MM.1S (cell line): Measurements from ENCODE around the gene ARHGAP26.

Experiments used
- DNase-seq: peaks from one replicate; pipeline ENCODE4 v3.0.0-alpha.2; 2015
- H2AFZ ChIP-seq: fragments of 300-600 bp; sonication (generic); 2 replicates; pipeline ENCODE4 v1.6.0; 2016; ENCODE audit warnings: antibody characterized with exemption, low read length
- H3F3A ChIP-seq: fragments of 300-600 bp; sonication (generic); 2 replicates; pipeline ENCODE4 v1.6.1; 2016; ENCODE audit warnings: mild to moderate bottlenecking, antibody characterized with exemption, low read length, moderate library complexity, mixed read lengths; ENCODE audit not compliant: insufficient read depth
- H3K27ac ChIP-seq: fragments of 300-600 bp; sonication (generic); 2 replicates; pipeline ENCODE4 v1.5.1; 2016; ENCODE audit warnings: mild to moderate bottlenecking, low read length
- H3K27me3 ChIP-seq: fragments of 300-600 bp; sonication (generic); replicated peaks from 2 replicates; pipeline ENCODE4 v1.6.0; 2016; ENCODE audit warnings: low read length; ENCODE audit not compliant: insufficient read depth
- H3K36me3 ChIP-seq: fragments of 300-600 bp; sonication (generic); replicated peaks from 2 replicates; pipeline ENCODE4 v1.6.1; 2016; ENCODE audit warnings: mild to moderate bottlenecking, low read length, mixed read lengths; ENCODE audit not compliant: insufficient read depth
- H3K4me1 ChIP-seq: fragments of 300-600 bp; sonication (generic); 2 replicates; pipeline ENCODE4 v1.6.1; 2016; ENCODE audit warnings: low read length, mixed read lengths
- H3K4me2 ChIP-seq: fragments of 300-600 bp; sonication (generic); 2 replicates; pipeline ENCODE4 v1.6.0; 2016; ENCODE audit warnings: low read depth, low read length
- H3K4me3 ChIP-seq: fragments of 300-600 bp; sonication (generic); 2 replicates; pipeline ENCODE4 v1.5.1; 2016; ENCODE audit warnings: low read length, mixed read lengths
- H3K79me2 ChIP-seq: fragments of 300-600 bp; sonication (generic); 2 replicates; pipeline ENCODE4 v1.6.1; 2016; ENCODE audit warnings: mixed run types, low read length, mixed read lengths
- H3K9ac ChIP-seq: fragments of 300-600 bp; sonication (generic); 2 replicates; pipeline ENCODE4 v1.6.1; 2016; ENCODE audit warnings: low read length, mixed read lengths
- H3K9me2 ChIP-seq: fragments of 300-600 bp; sonication (generic); replicated peaks from 2 replicates; pipeline ENCODE4 v1.6.1; 2016; ENCODE audit warnings: mild to moderate bottlenecking, low read length, mixed read lengths; ENCODE audit not compliant: insufficient read depth
- H3K9me3 ChIP-seq: fragments of 300-600 bp; sonication (generic); replicated peaks from 2 replicates; pipeline ENCODE4 v1.6.1; 2016; ENCODE audit warnings: mild to moderate bottlenecking, low read length, mixed read lengths; ENCODE audit not compliant: insufficient read depth
- H4K20me1 ChIP-seq: fragments of 300-600 bp; sonication (generic); 2 replicates; pipeline ENCODE4 v1.6.1; 2016; ENCODE audit warnings: mild to moderate bottlenecking, low read length, moderate library complexity, mixed read lengths; ENCODE audit not compliant: insufficient read depth
- EZH2 ChIP-seq: fragments of 300-600 bp; sonication (generic); optimal IDR thresholded peaks from 2 replicates; pipeline ENCODE3; 2017; ENCODE audit warnings: low read depth, mild to moderate bottlenecking, antibody characterized with exemption, low read length, mixed read lengths
- EZH2phosphoT487 ChIP-seq: fragments of 300-600 bp; sonication (generic); IDR thresholded peaks from 2 replicates; pipeline ENCODE4 v1.6.1; 2018; ENCODE audit warnings: antibody characterized with exemption, low read length
- TF ChIP-seq, protein P1 (sequence below): fragments of 300-600 bp; sonication (generic); IDR thresholded peaks from 2 replicates; pipeline ENCODE4 v1.5.1; 2016; ENCODE audit warnings: antibody characterized with exemption, low read length, mixed read lengths

Gene ARHGAP26

DNA sequence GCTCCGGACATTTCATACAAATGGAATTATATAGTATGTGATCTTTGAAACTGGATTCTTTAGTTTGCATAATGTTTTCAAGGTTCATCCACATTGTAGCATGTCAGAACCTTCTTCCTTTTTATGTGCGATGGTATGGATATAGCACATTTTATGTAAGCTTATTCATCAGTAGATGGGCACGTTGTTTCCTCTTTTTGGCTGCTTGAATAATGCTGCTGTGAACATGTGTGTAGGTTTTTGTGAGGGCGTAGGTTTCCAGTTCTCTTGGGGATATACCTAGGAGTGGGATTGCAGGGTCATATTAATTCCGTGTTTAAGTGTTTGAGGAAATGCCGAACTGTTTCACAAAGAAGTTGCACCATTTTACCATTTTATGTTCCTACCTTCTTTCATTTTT is 445.5 kb downstream of the ARHGAP26 start:
- H3F3A ChIP-seq, result peaks cover 19% of the 10 kb centered on the region
- H3K27ac ChIP-seq, result no peak overlapping the region
- DNase-seq, result no peak
- H3K36me3 ChIP-seq, result no peaks in the 10 kb centered on the region
- no peaks in the 10 kb centered on the region for H3K27me3 ChIP-seq
- no peaks in the 10 kb centered on the region for H3K9me2 ChIP-seq
- TF ChIP-seq EZH2phosphoT487 (no peak), EZH2 (no peak)
- TF ChIP-seq, protein P1, sequence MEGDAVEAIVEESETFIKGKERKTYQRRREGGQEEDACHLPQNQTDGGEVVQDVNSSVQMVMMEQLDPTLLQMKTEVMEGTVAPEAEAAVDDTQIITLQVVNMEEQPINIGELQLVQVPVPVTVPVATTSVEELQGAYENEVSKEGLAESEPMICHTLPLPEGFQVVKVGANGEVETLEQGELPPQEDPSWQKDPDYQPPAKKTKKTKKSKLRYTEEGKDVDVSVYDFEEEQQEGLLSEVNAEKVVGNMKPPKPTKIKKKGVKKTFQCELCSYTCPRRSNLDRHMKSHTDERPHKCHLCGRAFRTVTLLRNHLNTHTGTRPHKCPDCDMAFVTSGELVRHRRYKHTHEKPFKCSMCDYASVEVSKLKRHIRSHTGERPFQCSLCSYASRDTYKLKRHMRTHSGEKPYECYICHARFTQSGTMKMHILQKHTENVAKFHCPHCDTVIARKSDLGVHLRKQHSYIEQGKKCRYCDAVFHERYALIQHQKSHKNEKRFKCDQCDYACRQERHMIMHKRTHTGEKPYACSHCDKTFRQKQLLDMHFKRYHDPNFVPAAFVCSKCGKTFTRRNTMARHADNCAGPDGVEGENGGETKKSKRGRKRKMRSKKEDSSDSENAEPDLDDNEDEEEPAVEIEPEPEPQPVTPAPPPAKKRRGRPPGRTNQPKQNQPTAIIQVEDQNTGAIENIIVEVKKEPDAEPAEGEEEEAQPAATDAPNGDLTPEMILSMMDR, result no peak
- no peaks in the 10 kb centered on the region for H4K20me1 ChIP-seq
- no peak overlapping the region for H2AFZ ChIP-seq
- H3K9me3 ChIP-seq, result no peaks in the 10 kb centered on the region
- no peaks in the 10 kb centered on the region for H3K79me2 ChIP-seq
- H3K4me1 ChIP-seq, result peaks cover 41% of the 10 kb centered on the region
- H3K4me3 ChIP-seq, result no peak overlapping the region
- H3K9ac ChIP-seq, result no peak overlapping the region
- H3K4me2 ChIP-seq, result no peak overlapping the region

DNA sequence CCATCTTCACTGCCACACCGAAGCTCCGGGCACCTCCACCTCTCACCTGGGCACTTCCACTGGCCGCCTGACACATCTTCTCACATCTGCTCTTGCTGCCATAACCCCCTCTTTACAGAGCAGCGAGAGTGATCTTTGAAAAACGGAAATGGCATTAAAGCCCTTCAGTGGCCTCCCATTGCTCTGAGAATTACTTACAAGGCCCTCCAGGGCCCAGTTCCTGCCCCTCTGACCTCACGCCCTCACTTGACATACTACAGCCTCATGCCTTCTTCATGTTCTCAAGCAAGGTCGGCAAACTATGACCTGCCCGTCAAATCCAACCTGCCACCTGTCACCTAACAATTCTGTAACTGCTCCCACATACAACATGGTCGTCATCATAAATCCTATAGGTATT is 446.0 kb downstream of the ARHGAP26 start:
- no peaks in the 10 kb centered on the region for H3K9me2 ChIP-seq
- no peak overlapping the region for H2AFZ ChIP-seq
- H4K20me1 ChIP-seq, result no peaks in the 10 kb centered on the region
- H3K4me3 ChIP-seq, result no peak overlapping the region
- no peak for DNase-seq
- no peaks in the 10 kb centered on the region for H3K27me3 ChIP-seq
- TF ChIP-seq, protein P1, result no peak
- TF ChIP-seq EZH2 (no peak), EZH2phosphoT487 (no peak)
- peaks cover 46% of the 10 kb centered on the region for H3K4me1 ChIP-seq
- no peak overlapping the region for H3K4me2 ChIP-seq
- no peaks in the 10 kb centered on the region for H3K79me2 ChIP-seq
- H3K9me3 ChIP-seq, result no peaks in the 10 kb centered on the region
- H3K9ac ChIP-seq, result no peak overlapping the region
- peaks cover 19% of the 10 kb centered on the region for H3F3A ChIP-seq
- H3K27ac ChIP-seq, result no peak overlapping the region
- H3K36me3 ChIP-seq, result no peaks in the 10 kb centered on the region

DNA sequence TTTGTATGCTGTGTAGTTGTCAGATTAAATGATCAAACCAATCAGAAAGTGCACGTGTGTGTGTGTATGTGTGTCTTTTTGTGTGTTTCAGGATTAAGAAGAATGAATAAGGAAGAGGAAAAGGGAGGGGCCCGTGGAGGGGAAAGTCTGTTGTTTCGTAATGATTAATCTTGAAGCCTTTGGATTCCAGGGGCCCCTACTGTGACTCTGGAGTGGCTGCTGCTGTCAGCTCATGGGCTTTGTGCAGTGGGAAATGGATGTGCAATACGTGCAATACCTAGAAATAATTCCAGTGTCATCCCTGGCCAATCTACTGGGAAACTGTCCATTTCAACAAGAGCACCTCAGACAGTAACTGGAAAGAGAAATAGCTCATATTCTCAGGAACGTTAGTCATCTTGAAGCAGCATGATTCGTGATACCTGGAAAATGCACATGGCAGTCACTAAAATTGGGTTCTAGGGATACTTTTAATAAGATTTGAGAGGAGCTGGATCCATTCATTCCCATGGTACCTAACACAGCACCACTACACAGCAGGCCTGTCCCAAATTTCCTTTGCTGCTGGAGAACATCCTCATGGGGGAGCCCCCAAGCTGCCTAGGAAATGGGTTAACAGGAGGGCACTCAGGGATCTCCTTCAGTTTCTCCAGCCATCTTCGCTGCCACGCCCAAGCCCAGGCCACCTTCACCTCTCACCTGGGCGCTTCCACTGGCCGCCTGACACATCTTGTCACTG is 447.1 kb downstream of the ARHGAP26 start:
- Histone ChIP-seq H3K9me3 (no peaks in the 10 kb centered on the region), H3K4me2 (no peak overlapping the region), H4K20me1 (no peaks in the 10 kb centered on the region), H3F3A (peaks cover 19% of the 10 kb centered on the region), H3K27ac (no peak overlapping the region), H3K36me3 (no peaks in the 10 kb centered on the region), H3K4me3 (no peak overlapping the region), H3K9me2 (no peaks in the 10 kb centered on the region), H2AFZ (no peak overlapping the region), H3K4me1 (peaks cover 55% of the 10 kb centered on the region), H3K9ac (no peak overlapping the region), H3K27me3 (no peaks in the 10 kb centered on the region), H3K79me2 (no peaks in the 10 kb centered on the region)
- DNase-seq, result no peak
- TF ChIP-seq EZH2, result no peak
- TF ChIP-seq, protein P1, result no peak
- TF ChIP-seq EZH2phosphoT487, result no peak
